ENCODE data around the gene COPS6. TPM values are rescaled to one million over a fixed set of nuclear protein-coding genes. Genes with fewer than 3 reads are reported as not detected.
"Not testable (repeated sequence)": the region's sequence is repeated elsewhere in the genome, so short reads cannot be mapped to it uniquely, and the experiment has no call there.

Gene COPS6
- polyA plus RNA-seq, 4 donors, result 103 to 137 (median 126) TPM

GRCh38 chr7:100126239-100126930, 37.6 kb downstream of the COPS6 start:
- no peak for DNase-seq (ENCODE audit: low read depth in 4 of 4, low spot score in 3 of 4)

- DNase-seq (ENCODE audit: low read depth in 4 of 4, low spot score in 3 of 4), result peak; percentile 89 to 93 (median 92)
These were observed 38.4 kb downstream of the COPS6 start, which contains the start of gene MBLAC1 for GRCh38 chr7:100126931-100127865. Gene MBLAC1 (plus strand): TSS chr7:100126967. CDS start chr7:100127396, 429 bp downstream.

GRCh38 chr7:100127866-100128636, 39.3 kb downstream of the COPS6 start:
- DNase-seq (ENCODE audit: low read depth in 4 of 4, low spot score in 3 of 4), result no peak

GRCh38 chr7:100128637-100128963, 39.8 kb downstream of the COPS6 start:
- no peak for DNase-seq (ENCODE audit: low read depth in 4 of 4, low spot score in 3 of 4)

- DNase-seq (ENCODE audit: low read depth in 4 of 4, low spot score in 3 of 4), result not testable (repeated sequence)
These were observed 41.4 kb downstream of the COPS6 start for GRCh38 chr7:100130220-100130607.

GRCh38 chr7:100130608-100131453, 42.1 kb downstream of the COPS6 start:
- DNase-seq (ENCODE audit: low read depth in 4 of 4, low spot score in 3 of 4), result no peak

- DNase-seq (ENCODE audit: low read depth in 4 of 4, low spot score in 3 of 4), result no peak
These were observed 43.4 kb downstream of the COPS6 start for GRCh38 chr7:100132126-100132525.

GRCh38 chr7:100132697-100133151, 44.0 kb downstream of the COPS6 start:
- no peak for DNase-seq (ENCODE audit: low read depth in 4 of 4, low spot score in 3 of 4)

GRCh38 chr7:100137851-100138760, 49.3 kb downstream of the COPS6 start:
- DNase-seq (ENCODE audit: low read depth in 4 of 4, low spot score in 3 of 4), result no peak

GRCh38 chr7:100141555-100141949, 52.8 kb downstream of the COPS6 start:
- DNase-seq (ENCODE audit: low read depth in 4 of 4, low spot score in 3 of 4), result no peak

Other genes starting within 250 kb of the COPS6 start
- not detected for gene OR2AE1, start 211.9 kb upstream of the COPS6 start, polyA plus RNA-seq (ENCODE audit: insufficient read length in 4 of 4)
- gene TRIM4, start 169.4 kb upstream of the COPS6 start, polyA plus RNA-seq (ENCODE audit: insufficient read length in 4 of 4), result 10 to 100 TPM; 28.8 to 39.6 (median 35.8) TPM
- gene GJC3, start 159.3 kb upstream of the COPS6 start, polyA plus RNA-seq (ENCODE audit: insufficient read length in 4 of 4), result 1 to 10 TPM in 3 of 4 donors, under 1 TPM in 1; 0.87 to 1.5 (median 1.2) TPM
- 10 to 100 TPM in 3 of 4 donors, 1 to 10 TPM in 1; 2.5 to 62.9 (median 43.6) TPM for gene AZGP1, start 112.9 kb upstream of the COPS6 start, polyA plus RNA-seq (ENCODE audit: insufficient read length in 4 of 4)
- 10 to 100 TPM; 47.5 to 62.2 (median 58.1) TPM for gene ZKSCAN1, start 73.4 kb upstream of the COPS6 start, polyA plus RNA-seq (ENCODE audit: insufficient read length in 4 of 4)
- gene ZSCAN21, start 39.2 kb upstream of the COPS6 start, polyA plus RNA-seq (ENCODE audit: insufficient read length in 4 of 4), result 10 to 100 TPM; 18.1 to 22.8 (median 20.9) TPM
- 10 to 100 TPM; 35.6 to 57.3 (median 54.5) TPM for gene ZNF3, start 7.2 kb upstream of the COPS6 start, polyA plus RNA-seq (ENCODE audit: insufficient read length in 4 of 4)
- 100 to 1,000 TPM in 3 of 4 donors, 10 to 100 TPM in 1; 94.6 to 165 (median 144) TPM for gene MCM7, start 12.4 kb downstream of the COPS6 start, polyA plus RNA-seq (ENCODE audit: insufficient read length in 4 of 4)
- gene AP4M1, start 12.7 kb downstream of the COPS6 start, polyA plus RNA-seq (ENCODE audit: insufficient read length in 4 of 4), result 10 to 100 TPM; 26.1 to 39.2 (median 29.8) TPM
- 10 to 100 TPM; 46.3 to 69.7 (median 59.6) TPM for gene TAF6, start 30.4 kb downstream of the COPS6 start, polyA plus RNA-seq (ENCODE audit: insufficient read length in 4 of 4)
- gene CNPY4, start 30.7 kb downstream of the COPS6 start, polyA plus RNA-seq (ENCODE audit: insufficient read length in 4 of 4), result 10 to 100 TPM; 40.7 to 90.5 (median 45.0) TPM
- gene MBLAC1, start 38.0 kb downstream of the COPS6 start, polyA plus RNA-seq (ENCODE audit: insufficient read length in 4 of 4), result 1 to 10 TPM in 3 of 4 donors, under 1 TPM in 1; 0.99 to 2.3 (median 1.6) TPM
- 100 to 1,000 TPM in 1 of 4 donors, 10 to 100 TPM in 3; 79.5 to 129 (median 92.6) TPM for gene LAMTOR4, start 59.9 kb downstream of the COPS6 start, polyA plus RNA-seq (ENCODE audit: insufficient read length in 4 of 4)
- gene TRAPPC14, start 69.8 kb downstream of the COPS6 start, polyA plus RNA-seq (ENCODE audit: insufficient read length in 4 of 4), result 10 to 100 TPM; 14.4 to 32.2 (median 19.1) TPM
- gene GAL3ST4, start 79.6 kb downstream of the COPS6 start, polyA plus RNA-seq (ENCODE audit: insufficient read length in 4 of 4), result 10 to 100 TPM in 1 of 4 donors, 1 to 10 TPM in 3; 5.8 to 14.2 (median 8.1) TPM
- 10 to 100 TPM in 1 of 4 donors, 1 to 10 TPM in 3; 6.4 to 18.3 (median 8.8) TPM for gene GPC2, start 88.4 kb downstream of the COPS6 start, polyA plus RNA-seq (ENCODE audit: insufficient read length in 4 of 4)
- 10 to 100 TPM; 11.3 to 31.0 (median 17.0) TPM for gene STAG3, start 88.9 kb downstream of the COPS6 start, polyA plus RNA-seq (ENCODE audit: insufficient read length in 4 of 4)
- gene PVRIG, start 131.0 kb downstream of the COPS6 start, polyA plus RNA-seq (ENCODE audit: insufficient read length in 4 of 4), result 1 to 10 TPM; 3.5 to 8.5 (median 5.2) TPM
- gene SPDYE3, start 218.7 kb downstream of the COPS6 start, polyA plus RNA-seq (ENCODE audit: insufficient read length in 4 of 4), result 1 to 10 TPM; 5.0 to 8.9 (median 6.8) TPM